NT2/D1 (cell line): ENCODE results near the gene IRAK2.

Experiments used
- YY1 ChIP-seq: IDR thresholded peaks from 2 replicates; pipeline ENCODE4 v1.6.1; 2011; ENCODE audit not compliant: insufficient read length, insufficient read depth
- ZNF274 ChIP-seq: IDR thresholded peaks from 2 replicates; pipeline ENCODE4 v1.6.1; 2011; ENCODE audit warnings: mild to moderate bottlenecking, low read depth, low read length

- TF ChIP-seq ZNF274 (no peak), YY1 (no peak)
Measured at GRCh38 chr3:10278501-10278900, 113.8 kb downstream of the IRAK2 start.
